SU-DHL-6 (cell line): ENCODE measurements around the gene SF1.

Experiments
- H2AFZ ChIP-seq: fragments of 200-600 bp; sonication (generic); 2 replicates; pipeline ENCODE4 v1.6.1; 2014; ENCODE audit warnings: low read depth, mild to moderate bottlenecking, moderate library complexity, mixed read lengths, antibody characterized with exemption, low read length; ENCODE audit not compliant: severe bottlenecking
- H3F3A ChIP-seq: fragments of 200-600 bp; shearing (Covaris generic); 2 replicates; pipeline ENCODE4 v1.6.0; 2016; ENCODE audit warnings: antibody characterized with exemption, mild to moderate bottlenecking; ENCODE audit not compliant: insufficient read depth
- H3K27ac ChIP-seq: fragments of 200-600 bp; sonication (generic); 2 replicates; pipeline ENCODE4 v1.5.1; 2016; ENCODE audit warnings: low read depth, mild to moderate bottlenecking, low read length, moderate library complexity, mixed read lengths
- H3K27me3 ChIP-seq: fragments of 200-600 bp; sonication (generic), shearing (Covaris generic); 2 replicates; pipeline ENCODE4 v1.6.0; 2014; ENCODE audit warnings: mild to moderate bottlenecking, low read length
- H3K36me3 ChIP-seq: fragments of 200-600 bp; sonication (generic); 2 replicates; pipeline ENCODE4 v1.6.1; 2014; ENCODE audit warnings: mild to moderate bottlenecking, low read length, mixed read lengths
- H3K4me2 ChIP-seq: fragments of 300-600, 200-600 bp; shearing (Covaris generic), sonication (generic); 2 replicates; pipeline ENCODE4 v1.6.0; 2014; ENCODE audit warnings: low read length, low read depth, mild to moderate bottlenecking; ENCODE audit not compliant: poor library complexity, severe bottlenecking
- H3K4me3 ChIP-seq: fragments of 200-600 bp; sonication (generic); 2 replicates; pipeline ENCODE4 v1.5.1; 2014; ENCODE audit warnings: antibody characterized with exemption, low read length, mild to moderate bottlenecking, mixed read lengths; ENCODE audit not compliant: insufficient read depth, poor library complexity, severe bottlenecking
- H3K79me2 ChIP-seq: fragments of 200-600 bp; sonication (generic); 2 replicates; pipeline ENCODE4 v1.6.1; 2014; ENCODE audit warnings: mild to moderate bottlenecking, low read length, moderate library complexity; ENCODE audit not compliant: insufficient read depth
- H3K9ac ChIP-seq: fragments of 200-600 bp; sonication (generic); 2 replicates; pipeline ENCODE4 v1.7.0; 2014; ENCODE audit warnings: mild to moderate bottlenecking, low read length
- H3K9me2 ChIP-seq: fragments of 200-600 bp; sonication (generic); replicated peaks from 2 replicates; pipeline ENCODE4 v1.6.1; 2014; ENCODE audit warnings: low read length; ENCODE audit not compliant: insufficient read depth
- H3K9me3 ChIP-seq: fragments of 200-600 bp; sonication (generic); 2 replicates; pipeline ENCODE4 v1.6.1; 2014; ENCODE audit warnings: low read length, mixed read lengths; ENCODE audit not compliant: insufficient read depth
- H4K20me1 ChIP-seq: fragments of 200-600 bp; sonication (generic); 2 replicates; pipeline ENCODE4 v1.6.1; 2014; ENCODE audit warnings: low read depth, mild to moderate bottlenecking, antibody characterized with exemption, low read length, moderate library complexity, mixed read lengths
- EZH2phosphoT487 ChIP-seq: fragments of 200-600 bp; sonication (generic), shearing (Covaris generic); conservative IDR thresholded peaks from 2 replicates; pipeline ENCODE4 v1.6.1; 2018; ENCODE audit warnings: mild to moderate bottlenecking, antibody characterized with exemption, low read length, moderate library complexity, mixed read lengths
- TF ChIP-seq, protein P1 (sequence below): fragments of 200-600 bp; sonication (generic); IDR thresholded peaks from one replicate; pipeline ENCODE4 v1.5.1; 2017; ENCODE audit warnings: antibody characterized with exemption, mild to moderate bottlenecking, low read length, moderate library complexity; ENCODE audit not compliant: insufficient read depth, poor library complexity, severe bottlenecking

SF1 gene

DNA sequence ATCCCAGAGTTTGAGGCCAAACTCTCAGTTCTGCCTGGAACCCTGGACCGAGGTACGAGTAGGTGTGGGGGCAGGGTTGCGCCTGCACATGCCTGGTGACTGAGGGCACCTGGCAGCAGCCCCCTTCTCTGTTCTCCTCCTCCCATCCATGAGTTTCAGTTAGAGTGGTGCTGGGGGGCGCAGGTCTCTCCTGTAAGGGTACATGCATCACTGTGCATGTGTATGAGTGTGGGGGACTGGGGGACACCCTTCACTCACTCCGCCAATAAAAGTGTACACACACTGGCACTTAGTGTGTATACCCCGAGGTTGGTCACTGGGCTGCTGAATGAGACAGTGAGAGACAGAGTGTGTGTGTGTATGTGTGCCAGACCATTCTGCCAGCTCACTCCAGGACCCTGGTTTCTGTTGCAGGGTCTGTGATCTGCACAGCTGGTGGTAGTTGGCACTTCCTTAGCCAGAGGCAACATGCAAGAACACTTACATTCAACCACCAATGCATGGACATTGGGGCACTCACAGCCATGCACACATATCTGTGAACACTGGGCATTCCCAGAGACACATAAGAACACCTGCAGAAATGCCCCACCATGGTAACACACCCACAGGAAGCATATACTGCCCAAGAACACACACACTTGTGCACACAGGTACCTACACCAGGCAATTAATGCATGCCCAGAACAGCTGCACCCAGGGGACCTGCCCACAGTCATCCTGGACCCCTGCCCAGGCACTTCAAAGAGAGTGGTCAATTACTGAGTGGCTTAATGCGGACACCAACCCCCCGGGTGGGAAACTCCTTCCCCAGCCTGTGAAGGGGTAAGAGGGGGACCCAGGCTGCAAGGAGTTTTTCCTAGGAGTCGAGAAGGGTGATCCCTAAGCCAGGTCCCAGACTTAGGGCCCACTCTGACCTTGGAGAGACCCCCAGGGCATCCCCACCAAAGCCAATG lies 54.2 kb downstream of the SF1 start:
- Histone ChIP-seq H3K4me2 (peak overlapping the region; percentile 75), H3K36me3 (no peaks in the 10 kb centered on the region), H3K27me3 (no peaks in the 10 kb centered on the region), H3K9ac (peak overlapping the region; percentile 62), H4K20me1 (no peaks in the 10 kb centered on the region), H3K9me3 (no peaks in the 10 kb centered on the region), H3K79me2 (no peaks in the 10 kb centered on the region), H3F3A (no peaks in the 10 kb centered on the region), H3K9me2 (no peaks in the 10 kb centered on the region), H2AFZ (no peak overlapping the region), H3K27ac (no peak overlapping the region), H3K4me3 (no peak overlapping the region)
- TF ChIP-seq, protein P1, sequence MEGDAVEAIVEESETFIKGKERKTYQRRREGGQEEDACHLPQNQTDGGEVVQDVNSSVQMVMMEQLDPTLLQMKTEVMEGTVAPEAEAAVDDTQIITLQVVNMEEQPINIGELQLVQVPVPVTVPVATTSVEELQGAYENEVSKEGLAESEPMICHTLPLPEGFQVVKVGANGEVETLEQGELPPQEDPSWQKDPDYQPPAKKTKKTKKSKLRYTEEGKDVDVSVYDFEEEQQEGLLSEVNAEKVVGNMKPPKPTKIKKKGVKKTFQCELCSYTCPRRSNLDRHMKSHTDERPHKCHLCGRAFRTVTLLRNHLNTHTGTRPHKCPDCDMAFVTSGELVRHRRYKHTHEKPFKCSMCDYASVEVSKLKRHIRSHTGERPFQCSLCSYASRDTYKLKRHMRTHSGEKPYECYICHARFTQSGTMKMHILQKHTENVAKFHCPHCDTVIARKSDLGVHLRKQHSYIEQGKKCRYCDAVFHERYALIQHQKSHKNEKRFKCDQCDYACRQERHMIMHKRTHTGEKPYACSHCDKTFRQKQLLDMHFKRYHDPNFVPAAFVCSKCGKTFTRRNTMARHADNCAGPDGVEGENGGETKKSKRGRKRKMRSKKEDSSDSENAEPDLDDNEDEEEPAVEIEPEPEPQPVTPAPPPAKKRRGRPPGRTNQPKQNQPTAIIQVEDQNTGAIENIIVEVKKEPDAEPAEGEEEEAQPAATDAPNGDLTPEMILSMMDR = no peak
- TF ChIP-seq EZH2phosphoT487 = no peak

DNA sequence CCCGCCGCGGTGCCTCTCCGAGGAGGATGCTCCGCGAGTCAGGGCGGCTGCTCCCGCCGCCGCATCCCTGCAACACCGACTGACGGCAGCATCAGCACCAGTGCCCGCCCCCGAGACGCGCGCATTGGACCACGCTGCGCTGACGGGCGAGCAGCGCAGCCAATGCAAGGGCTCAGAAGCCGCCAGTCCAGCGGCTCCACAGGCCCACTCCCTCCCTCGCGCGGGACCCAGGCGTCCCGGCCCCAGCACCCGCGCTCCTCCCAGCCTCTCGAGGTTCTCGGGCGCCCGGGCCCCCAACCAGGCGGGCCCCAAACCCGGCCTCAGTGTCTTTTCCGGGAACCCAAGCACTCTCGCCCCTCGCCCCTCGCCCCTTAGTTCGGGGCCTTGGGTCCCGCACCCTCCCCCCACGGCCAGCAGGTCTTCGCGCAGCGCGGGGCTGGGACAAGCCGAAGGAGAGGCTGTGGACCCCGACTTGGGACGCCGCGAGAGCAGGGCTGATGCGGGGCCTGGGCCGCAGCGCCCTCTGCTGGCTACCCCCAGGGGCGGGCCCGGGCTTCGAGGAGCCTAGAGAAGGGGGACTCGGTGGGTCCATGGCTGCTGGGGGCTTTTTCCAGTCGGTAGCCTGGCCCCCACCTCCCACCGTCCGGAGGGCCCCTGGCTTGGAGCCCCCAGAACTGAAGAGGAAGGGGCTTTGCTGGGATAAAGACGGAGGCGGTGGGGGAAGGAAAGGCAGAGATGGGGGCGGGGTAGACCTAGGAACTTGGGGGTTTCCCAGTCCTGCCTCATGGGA lies 55.0 kb downstream of the SF1 start, which contains the start of gene NRXN2:
TSS of gene NRXN2 (minus strand) at position 81 of the 790 bp plus-strand sequence. CDS start 9,498 bp downstream, outside the sequence.
- Histone ChIP-seq H3K79me2 (no peaks in the 10 kb centered on the region), H2AFZ (peak within 1 kb of the TSS; percentile 85), H3K27me3 (no peaks in the 10 kb centered on the region), H3K36me3 (no peaks in the 10 kb centered on the region), H3K27ac (no peak within 1 kb of the TSS), H3F3A (no peaks in the 10 kb centered on the region), H3K4me2 (peak within 1 kb of the TSS; percentile 75), H4K20me1 (no peaks in the 10 kb centered on the region), H3K4me3 (peak within 1 kb of the TSS; percentile 63), H3K9ac (peak within 1 kb of the TSS; percentile 62), H3K9me3 (no peaks in the 10 kb centered on the region), H3K9me2 (no peaks in the 10 kb centered on the region)
- TF ChIP-seq, protein P1 = peak; percentile 98
- TF ChIP-seq EZH2phosphoT487 = no peak

DNA sequence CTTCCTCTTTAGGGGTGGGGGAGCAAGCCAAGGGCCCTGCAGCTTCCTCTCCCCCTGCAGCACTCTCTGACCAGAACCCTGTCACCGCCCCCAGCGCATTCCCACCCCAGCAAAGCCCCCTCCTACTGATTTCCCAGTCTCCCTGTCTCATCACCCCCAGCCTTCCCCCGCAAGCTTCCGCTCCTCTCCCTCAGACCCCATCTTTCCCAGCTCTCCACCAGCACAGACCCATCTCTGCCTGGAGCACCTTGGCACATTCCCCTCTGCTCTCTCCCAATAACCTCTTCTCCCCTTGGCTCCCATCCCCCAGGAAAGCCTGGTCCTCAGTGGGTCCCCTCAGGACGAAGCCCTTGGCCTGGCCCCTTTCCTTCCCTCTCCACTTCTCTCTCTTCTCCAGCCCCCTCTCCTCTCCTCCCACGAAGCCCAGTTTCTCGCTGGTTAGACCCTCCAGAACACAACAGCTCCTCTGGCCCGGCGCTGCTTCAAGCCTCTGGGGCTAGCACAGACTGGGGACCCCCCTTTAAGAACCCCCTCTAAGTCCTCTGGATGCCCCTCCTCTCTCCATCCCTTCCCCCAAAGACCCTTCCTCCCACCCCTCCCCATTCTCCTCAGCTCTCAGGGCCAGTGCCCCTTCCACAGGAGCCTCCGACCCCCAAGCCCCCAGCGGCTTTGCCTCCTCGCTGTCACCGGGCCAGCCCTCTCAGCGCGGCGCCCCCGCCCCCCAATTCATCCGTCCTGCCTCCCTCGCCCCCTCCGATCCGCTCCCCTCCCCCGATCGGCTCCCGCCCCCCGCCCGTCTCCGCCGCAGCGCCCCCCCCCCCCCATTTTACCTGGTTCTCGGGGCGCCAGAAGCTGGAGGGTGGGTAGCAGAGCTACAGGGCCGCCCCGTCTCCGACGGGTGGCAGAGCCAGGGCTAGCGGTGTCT lies 55.9 kb downstream of the SF1 start:
- no peaks in the 10 kb centered on the region for H3K36me3 ChIP-seq
- H3K27ac ChIP-seq = no peak overlapping the region
- no peak for TF ChIP-seq EZH2phosphoT487
- no peaks in the 10 kb centered on the region for H3K27me3 ChIP-seq
- no peaks in the 10 kb centered on the region for H4K20me1 ChIP-seq
- no peak overlapping the region for H2AFZ ChIP-seq
- H3K9ac ChIP-seq = no peak overlapping the region
- H3K4me3 ChIP-seq = no peak overlapping the region
- no peaks in the 10 kb centered on the region for H3K79me2 ChIP-seq
- H3F3A ChIP-seq = no peaks in the 10 kb centered on the region
- no peak overlapping the region for H3K4me2 ChIP-seq
- H3K9me2 ChIP-seq = no peaks in the 10 kb centered on the region
- no peaks in the 10 kb centered on the region for H3K9me3 ChIP-seq
